GM11168 (cell line): ENCODE data around the gene IMPA2.
"Not testable (repeated sequence)": the region's sequence is repeated elsewhere in the genome, so short reads cannot be mapped to it uniquely, and the experiment has no call there.

Source experiments
- in situ Hi-C: fragments of 300-500 bp; cut with MboI; formaldehyde crosslinking; loops from one replicate; pipeline ENCODE4 v1.12.0; 2022; ENCODE audit warnings: low sequenced_read_pairs; ENCODE audit not compliant: unreplicated experiment

IMPA2 gene

DNA sequence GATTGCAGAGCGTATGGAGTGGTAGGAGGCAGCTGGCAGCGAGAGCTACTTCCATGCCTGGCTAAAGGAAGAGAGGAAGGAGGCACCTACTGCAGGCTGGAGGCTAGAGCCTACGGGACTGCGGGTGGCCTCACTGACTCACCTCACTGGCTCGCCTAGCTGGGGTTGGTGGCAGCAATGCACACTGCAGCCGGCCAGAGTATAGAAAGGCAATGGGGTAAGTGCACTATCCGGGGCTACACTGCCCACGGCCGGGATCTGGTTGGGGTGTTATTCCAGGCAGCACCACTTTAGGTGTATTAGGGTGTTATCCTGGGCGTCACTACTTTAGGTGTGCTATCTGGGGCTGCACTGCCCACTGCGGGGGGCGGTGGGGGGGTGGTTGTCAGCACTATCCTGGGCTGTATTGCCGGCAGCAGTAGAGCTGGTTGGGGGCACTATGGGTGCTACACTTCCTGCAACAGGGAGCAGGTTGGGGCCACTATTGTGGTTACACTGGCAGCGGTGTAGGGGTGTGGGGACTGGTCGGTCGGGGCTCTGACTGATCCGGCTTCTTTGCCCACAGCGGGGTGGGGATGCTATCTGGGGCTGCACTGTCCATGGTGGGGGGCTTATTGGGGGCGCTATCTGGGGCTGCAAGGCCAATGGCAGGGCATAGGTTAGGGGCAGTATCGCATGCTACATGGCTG is 79.0 kb downstream of the IMPA2 start:
- in situ Hi-C loops = no loop called here

DNA sequence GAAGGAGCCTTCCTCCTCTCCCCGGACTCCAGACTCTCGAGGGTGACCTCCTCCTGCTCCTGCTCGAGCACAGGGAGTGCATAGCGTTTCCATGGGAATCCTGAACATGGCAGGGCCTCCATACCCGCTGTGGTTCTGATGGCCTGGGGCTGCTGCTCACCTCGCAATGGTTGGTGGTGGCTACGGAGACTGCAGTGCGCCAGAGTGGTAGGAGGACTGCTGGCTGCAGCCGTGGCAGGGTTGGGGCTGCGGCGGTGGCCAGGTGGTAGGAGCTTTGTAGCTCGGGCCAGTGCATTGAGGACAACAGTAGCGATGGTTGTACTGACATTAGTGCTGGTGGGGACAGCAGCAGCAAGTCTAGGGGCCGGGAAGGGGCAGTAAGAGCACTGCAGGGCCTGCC is 80.4 kb downstream of the IMPA2 start:
- in situ Hi-C loops = no loop called here

- in situ Hi-C loops = no loop called here
These were observed 81.7 kb downstream of the IMPA2 start for GRCh38 chr18:12062974-12063373.

DNA sequence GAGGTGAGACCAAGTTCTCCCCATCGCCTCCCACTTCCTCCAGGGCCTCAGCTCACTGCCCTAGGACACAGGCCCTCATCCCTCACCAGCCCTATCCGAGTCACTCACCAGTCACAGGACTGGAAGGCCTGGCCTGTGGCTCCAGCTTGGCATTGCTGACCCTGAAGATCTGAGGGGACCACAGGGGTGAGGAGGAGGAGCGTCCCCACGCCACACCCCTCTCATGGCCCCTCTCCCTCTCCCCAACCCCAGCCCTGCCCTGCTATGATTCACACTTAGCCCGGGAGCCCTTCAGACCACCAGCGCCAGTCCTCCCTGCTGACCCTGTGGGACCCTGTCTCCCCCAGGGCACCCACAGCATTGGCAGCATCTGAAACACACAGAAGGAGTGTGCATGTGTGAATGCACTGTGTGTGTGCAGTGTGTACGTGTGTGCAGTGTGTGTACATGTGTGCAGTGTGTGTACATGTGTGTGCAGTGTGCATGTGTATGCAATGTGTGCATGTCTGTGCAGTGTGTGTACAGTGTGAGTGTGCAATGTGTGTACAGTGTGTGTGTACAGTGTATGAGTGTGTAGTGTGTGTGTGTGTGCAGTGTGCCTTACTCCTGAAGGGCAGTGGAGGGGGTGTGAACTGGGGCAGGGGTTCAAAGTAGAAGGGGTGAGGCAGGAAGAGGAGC is 82.9 kb downstream of the IMPA2 start:
- in situ Hi-C loops = no loop called here

- in situ Hi-C loops = no loop called here
These were observed 84.1 kb downstream of the IMPA2 start for GRCh38 chr18:12065397-12065796.

GRCh38 chr18:12066910-12067511 is 85.7 kb downstream of the IMPA2 start:
- in situ Hi-C loops = no loop called here

DNA sequence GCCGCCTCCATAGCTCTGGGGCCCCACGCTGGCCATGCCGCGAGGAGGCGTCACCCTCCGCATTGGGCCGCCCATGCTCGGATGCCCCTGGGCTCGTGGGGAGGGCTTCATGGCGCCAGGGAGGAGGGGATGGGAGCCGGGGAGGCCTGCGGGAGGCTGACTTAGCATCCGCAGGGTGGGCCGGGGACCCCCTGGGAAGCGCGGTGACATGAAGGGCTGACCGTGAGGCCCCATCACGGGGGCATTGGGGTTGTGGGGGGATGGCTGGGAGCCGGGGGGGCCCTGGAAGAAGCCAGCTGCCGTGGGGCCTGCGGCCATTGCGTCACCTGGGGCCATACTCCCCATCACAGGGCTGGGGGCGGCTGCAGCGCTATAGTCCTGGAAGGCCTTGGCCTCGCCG is 86.4 kb downstream of the IMPA2 start:
- in situ Hi-C loops = no loop called here

GRCh38 chr18:12068316-12068949 is 87.1 kb downstream of the IMPA2 start:
- in situ Hi-C loops = not testable (repeated sequence)

GRCh38 chr18:12068950-12069320 is 87.6 kb downstream of the IMPA2 start:
- in situ Hi-C loops = no loop called here

DNA sequence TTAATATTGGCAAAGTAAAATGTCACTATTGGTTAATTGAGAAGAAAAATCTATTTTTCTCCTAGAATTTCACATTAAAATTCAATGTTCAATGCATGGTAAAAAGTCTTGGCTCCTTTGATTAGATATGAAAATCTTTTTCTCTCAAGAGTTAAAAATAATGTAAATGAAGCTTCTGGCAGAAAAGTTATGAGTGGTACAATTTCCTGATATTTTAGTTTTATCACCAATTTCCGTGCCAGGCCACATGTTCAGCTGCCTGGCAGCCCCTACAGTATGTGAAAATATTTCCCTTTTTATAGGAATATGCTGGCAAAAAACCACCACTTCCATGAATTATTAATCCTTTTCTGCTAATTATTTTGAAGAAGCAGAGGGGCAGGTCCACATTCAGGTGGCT is 89.8 kb downstream of the IMPA2 start:
- in situ Hi-C loops = not testable (repeated sequence)

- in situ Hi-C loops = no loop called here
These were observed 91.7 kb downstream of the IMPA2 start for GRCh38 chr18:12072996-12073395.

GRCh38 chr18:12074736-12075135 is 93.4 kb downstream of the IMPA2 start:
- in situ Hi-C loops = loop anchor here (5.0 kb wide), 1 partner anchor 1162 kb away; no protein-coding TSS in a partner anchor

- in situ Hi-C loops = loop anchor here (5.0 kb wide), 1 partner anchor 1164 kb away; no protein-coding TSS in a partner anchor
These were observed 95.3 kb downstream of the IMPA2 start for GRCh38 chr18:12076424-12077140.

GRCh38 chr18:12077994-12078393 is 96.7 kb downstream of the IMPA2 start:
- in situ Hi-C loops = loop anchor here (5.0 kb wide), 1 partner anchor 1166 kb away; no protein-coding TSS in a partner anchor

DNA sequence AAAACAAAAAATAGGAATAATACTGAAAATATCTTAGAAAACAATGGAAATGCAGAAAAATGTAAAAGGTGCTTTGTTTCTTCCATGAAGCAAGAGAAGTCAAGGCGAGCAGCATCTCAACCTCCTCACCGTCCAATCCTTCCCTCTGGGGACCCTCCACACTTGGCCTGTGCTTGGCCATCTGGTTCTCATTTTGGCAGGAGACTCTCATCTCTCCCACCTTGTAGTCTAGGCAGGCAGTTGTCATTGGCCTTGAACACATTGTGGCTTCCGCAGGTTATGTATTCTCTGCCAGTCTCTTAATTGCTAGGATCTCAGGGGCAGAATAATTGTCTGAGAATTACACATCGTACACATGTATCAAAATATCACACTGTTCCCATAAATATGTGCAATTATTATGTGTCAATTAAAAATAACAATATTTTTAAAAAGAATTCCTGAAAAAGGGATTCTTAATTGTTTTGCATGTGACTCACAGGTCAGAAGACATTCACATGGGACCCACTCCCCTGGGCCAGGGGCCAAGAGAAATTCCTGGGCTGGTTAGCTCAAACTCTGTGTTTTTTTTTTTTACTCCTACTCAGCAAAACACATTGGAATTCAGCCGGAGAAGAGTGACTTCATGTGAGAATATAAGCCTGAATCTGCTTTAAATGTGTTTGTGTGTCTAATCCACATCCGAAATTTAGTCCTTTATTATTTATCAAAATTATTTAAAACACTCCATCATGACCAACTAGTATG is 98.4 kb downstream of the IMPA2 start:
- in situ Hi-C loops = loop anchor here (5.0 kb wide), 1 partner anchor 1167 kb away; no protein-coding TSS in a partner anchor
